ENCODE data around the gene ADCY2. TPM values are rescaled to one million over a fixed set of nuclear protein-coding genes. Genes with fewer than 3 reads are reported as not detected.

Gene ADCY2
- polyA plus RNA-seq, 1 of the 3 experiments (the other 2 are of a cell fraction), result not detected

DNA sequence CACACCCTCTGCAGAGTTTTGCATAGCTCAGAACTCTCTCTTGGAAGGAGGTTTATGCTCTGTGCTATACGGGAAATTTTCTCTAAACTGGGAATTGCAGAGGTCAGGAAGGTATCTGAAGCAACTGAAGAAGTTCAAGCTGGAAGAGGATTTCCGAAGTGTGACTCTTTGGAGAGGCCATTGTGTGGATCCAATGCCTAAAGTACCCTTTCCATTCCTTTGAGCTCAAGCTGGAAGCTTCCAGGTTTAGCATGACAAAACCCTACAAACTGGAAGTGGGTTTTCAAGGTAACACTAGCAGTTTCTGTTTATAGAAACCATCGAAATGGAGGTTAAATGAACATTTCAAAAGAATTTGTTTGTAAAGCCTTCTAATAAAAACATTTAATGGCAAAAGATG, 267.9 kb downstream of the ADCY2 start (continued):
- TF ChIP-seq, protein P1, sequence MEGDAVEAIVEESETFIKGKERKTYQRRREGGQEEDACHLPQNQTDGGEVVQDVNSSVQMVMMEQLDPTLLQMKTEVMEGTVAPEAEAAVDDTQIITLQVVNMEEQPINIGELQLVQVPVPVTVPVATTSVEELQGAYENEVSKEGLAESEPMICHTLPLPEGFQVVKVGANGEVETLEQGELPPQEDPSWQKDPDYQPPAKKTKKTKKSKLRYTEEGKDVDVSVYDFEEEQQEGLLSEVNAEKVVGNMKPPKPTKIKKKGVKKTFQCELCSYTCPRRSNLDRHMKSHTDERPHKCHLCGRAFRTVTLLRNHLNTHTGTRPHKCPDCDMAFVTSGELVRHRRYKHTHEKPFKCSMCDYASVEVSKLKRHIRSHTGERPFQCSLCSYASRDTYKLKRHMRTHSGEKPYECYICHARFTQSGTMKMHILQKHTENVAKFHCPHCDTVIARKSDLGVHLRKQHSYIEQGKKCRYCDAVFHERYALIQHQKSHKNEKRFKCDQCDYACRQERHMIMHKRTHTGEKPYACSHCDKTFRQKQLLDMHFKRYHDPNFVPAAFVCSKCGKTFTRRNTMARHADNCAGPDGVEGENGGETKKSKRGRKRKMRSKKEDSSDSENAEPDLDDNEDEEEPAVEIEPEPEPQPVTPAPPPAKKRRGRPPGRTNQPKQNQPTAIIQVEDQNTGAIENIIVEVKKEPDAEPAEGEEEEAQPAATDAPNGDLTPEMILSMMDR (IDR thresholded peaks at IDR 0.05), result no peak

DNA sequence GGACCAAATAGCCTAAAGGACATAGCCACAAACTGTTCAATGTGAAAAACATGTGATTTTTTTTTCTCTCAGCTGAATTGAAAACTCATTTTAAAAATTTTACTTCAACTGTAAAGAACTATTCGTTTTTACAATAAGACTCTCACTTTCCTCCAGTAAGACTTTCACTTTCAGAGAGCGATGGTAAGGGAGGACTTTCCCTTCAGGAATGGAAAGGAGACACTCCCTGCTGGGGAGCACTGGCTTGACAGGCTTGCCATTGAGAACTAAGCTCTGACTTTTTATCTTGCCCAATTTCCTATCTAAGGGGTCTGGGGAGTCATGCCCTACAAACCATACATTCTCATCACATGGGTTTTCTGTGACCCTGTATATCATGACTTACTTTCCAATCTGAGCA, 268.3 kb downstream of the ADCY2 start:
- no peaks in the 10 kb centered on the region for H3K79me2 ChIP-seq (ENCODE audit: insufficient read depth)
- no peaks in the 10 kb centered on the region for H4K20me1 ChIP-seq (ENCODE audit: insufficient read depth)
- 5% methylated on average over 2 of the region's 2 CpGs for WGBS (ENCODE audit: low lambda C conversion rate)
- H3K27me3 ChIP-seq (ENCODE audit: insufficient read depth), result no peaks in the 10 kb centered on the region; the same call in 1 of the 2 replicates
- H3K9me2 ChIP-seq, result no peaks in the 10 kb centered on the region
- no peak for TF ChIP-seq MEF2A (IDR thresholded peaks at IDR 0.05; ENCODE audit: borderline replicate concordance, low read depth)
- TF ChIP-seq, protein P2, sequence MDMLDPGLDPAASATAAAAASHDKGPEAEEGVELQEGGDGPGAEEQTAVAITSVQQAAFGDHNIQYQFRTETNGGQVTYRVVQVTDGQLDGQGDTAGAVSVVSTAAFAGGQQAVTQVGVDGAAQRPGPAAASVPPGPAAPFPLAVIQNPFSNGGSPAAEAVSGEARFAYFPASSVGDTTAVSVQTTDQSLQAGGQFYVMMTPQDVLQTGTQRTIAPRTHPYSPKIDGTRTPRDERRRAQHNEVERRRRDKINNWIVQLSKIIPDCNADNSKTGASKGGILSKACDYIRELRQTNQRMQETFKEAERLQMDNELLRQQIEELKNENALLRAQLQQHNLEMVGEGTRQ (IDR thresholded peaks at IDR 0.05; ENCODE audit: borderline replicate concordance, low read depth, low read length), result no peak
- no peak for TF ChIP-seq ELF1 (IDR thresholded peaks at IDR 0.05)
- TF ChIP-seq SIN3A (IDR thresholded peaks at IDR 0.05; ENCODE audit: borderline replicate concordance, low read depth, low read length), result no peak
- no peak for TF ChIP-seq MXI1 (IDR thresholded peaks at IDR 0.05; ENCODE audit: low read depth, low read length)
- TF ChIP-seq FOSL2 (IDR thresholded peaks at IDR 0.05; ENCODE audit: borderline replicate concordance, low read depth), result no peak
- TF ChIP-seq RAD21 (IDR thresholded peaks at IDR 0.05; ENCODE audit: low read length), result no peak
- TF ChIP-seq EP300 (IDR thresholded peaks at IDR 0.05; ENCODE audit: borderline replicate concordance in 1 of 2, low read depth in 1 of 2, low read length in 1 of 2), result no peak
- no peak for TF ChIP-seq GABPA (IDR thresholded peaks at IDR 0.05; ENCODE audit: low read depth)
- no peak for TF ChIP-seq TAF1 (IDR thresholded peaks at IDR 0.05; ENCODE audit: borderline replicate concordance, low read depth, low read length)
- TF ChIP-seq JUND (IDR thresholded peaks at IDR 0.05), result no peak
- no peak for TF ChIP-seq YY1 (IDR thresholded peaks at IDR 0.05; ENCODE audit: low read depth)
- TF ChIP-seq RCOR1 (IDR thresholded peaks at IDR 0.05; ENCODE audit: low read length), result no peak
- TF ChIP-seq POLR2AphosphoS5 (IDR thresholded peaks at IDR 0.05; ENCODE audit: low read depth, low read length), result no peak
- TF ChIP-seq EZH2phosphoT487 (IDR thresholded peaks at IDR 0.05; ENCODE audit: borderline replicate concordance, low read depth), result no peak
- TF ChIP-seq, protein P3, sequence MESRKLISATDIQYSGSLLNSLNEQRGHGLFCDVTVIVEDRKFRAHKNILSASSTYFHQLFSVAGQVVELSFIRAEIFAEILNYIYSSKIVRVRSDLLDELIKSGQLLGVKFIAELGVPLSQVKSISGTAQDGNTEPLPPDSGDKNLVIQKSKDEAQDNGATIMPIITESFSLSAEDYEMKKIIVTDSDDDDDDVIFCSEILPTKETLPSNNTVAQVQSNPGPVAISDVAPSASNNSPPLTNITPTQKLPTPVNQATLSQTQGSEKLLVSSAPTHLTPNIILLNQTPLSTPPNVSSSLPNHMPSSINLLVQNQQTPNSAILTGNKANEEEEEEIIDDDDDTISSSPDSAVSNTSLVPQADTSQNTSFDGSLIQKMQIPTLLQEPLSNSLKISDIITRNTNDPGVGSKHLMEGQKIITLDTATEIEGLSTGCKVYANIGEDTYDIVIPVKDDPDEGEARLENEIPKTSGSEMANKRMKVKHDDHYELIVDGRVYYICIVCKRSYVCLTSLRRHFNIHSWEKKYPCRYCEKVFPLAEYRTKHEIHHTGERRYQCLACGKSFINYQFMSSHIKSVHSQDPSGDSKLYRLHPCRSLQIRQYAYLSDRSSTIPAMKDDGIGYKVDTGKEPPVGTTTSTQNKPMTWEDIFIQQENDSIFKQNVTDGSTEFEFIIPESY (IDR thresholded peaks at IDR 0.05; ENCODE audit: borderline replicate concordance, low read depth), result no peak
- TF ChIP-seq, protein P4, sequence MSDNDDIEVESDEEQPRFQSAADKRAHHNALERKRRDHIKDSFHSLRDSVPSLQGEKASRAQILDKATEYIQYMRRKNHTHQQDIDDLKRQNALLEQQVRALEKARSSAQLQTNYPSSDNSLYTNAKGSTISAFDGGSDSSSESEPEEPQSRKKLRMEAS (IDR thresholded peaks at IDR 0.05; ENCODE audit: low read depth), result no peak
- TF ChIP-seq TEAD4 (IDR thresholded peaks at IDR 0.05; ENCODE audit: borderline replicate concordance, insufficient read depth), result no peak
- TF ChIP-seq, protein P5, sequence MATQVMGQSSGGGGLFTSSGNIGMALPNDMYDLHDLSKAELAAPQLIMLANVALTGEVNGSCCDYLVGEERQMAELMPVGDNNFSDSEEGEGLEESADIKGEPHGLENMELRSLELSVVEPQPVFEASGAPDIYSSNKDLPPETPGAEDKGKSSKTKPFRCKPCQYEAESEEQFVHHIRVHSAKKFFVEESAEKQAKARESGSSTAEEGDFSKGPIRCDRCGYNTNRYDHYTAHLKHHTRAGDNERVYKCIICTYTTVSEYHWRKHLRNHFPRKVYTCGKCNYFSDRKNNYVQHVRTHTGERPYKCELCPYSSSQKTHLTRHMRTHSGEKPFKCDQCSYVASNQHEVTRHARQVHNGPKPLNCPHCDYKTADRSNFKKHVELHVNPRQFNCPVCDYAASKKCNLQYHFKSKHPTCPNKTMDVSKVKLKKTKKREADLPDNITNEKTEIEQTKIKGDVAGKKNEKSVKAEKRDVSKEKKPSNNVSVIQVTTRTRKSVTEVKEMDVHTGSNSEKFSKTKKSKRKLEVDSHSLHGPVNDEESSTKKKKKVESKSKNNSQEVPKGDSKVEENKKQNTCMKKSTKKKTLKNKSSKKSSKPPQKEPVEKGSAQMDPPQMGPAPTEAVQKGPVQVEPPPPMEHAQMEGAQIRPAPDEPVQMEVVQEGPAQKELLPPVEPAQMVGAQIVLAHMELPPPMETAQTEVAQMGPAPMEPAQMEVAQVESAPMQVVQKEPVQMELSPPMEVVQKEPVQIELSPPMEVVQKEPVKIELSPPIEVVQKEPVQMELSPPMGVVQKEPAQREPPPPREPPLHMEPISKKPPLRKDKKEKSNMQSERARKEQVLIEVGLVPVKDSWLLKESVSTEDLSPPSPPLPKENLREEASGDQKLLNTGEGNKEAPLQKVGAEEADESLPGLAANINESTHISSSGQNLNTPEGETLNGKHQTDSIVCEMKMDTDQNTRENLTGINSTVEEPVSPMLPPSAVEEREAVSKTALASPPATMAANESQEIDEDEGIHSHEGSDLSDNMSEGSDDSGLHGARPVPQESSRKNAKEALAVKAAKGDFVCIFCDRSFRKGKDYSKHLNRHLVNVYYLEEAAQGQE (IDR thresholded peaks at IDR 0.05; ENCODE audit: low read depth, low read length), result no peak
- TF ChIP-seq, protein P6, sequence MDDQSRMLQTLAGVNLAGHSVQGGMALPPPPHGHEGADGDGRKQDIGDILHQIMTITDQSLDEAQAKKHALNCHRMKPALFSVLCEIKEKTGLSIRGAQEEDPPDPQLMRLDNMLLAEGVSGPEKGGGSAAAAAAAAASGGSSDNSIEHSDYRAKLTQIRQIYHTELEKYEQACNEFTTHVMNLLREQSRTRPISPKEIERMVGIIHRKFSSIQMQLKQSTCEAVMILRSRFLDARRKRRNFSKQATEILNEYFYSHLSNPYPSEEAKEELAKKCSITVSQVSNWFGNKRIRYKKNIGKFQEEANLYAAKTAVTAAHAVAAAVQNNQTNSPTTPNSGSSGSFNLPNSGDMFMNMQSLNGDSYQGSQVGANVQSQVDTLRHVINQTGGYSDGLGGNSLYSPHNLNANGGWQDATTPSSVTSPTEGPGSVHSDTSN (IDR thresholded peaks at IDR 0.05), result no peak
- H2AFZ ChIP-seq (ENCODE audit: low read depth), result no peak overlapping the region
- no peak overlapping the region for H3K4me2 ChIP-seq
- H3K9me3 ChIP-seq, result no peaks in the 10 kb centered on the region
- no peaks in the 10 kb centered on the region for H3K4me1 ChIP-seq (ENCODE audit: control insufficient read depth in 1 of 2, insufficient read depth in 2 of 2, low read depth in 1 of 2, low read length in 1 of 2)
- H3F3A ChIP-seq (replicated peaks; ENCODE audit: insufficient read depth), result no peaks in the 10 kb centered on the region
- ChIA-PET POLR2A (no interaction called here), CTCF (no interaction called here)
- no peak for DNase-seq
- H3K27ac ChIP-seq (ENCODE audit: low read depth in 2 of 2, low read length in 1 of 2), result no peak overlapping the region
- no peaks in the 10 kb centered on the region for H3K36me3 ChIP-seq (replicated peaks in 1 of 2; ENCODE audit: control insufficient read depth in 1 of 2, insufficient read depth in 2 of 2, low read length in 1 of 2)
- H3K4me3 ChIP-seq (ENCODE audit: low read depth in 2 of 2, low read length in 1 of 2), result no peak overlapping the region
- no peak overlapping the region for H3K9ac ChIP-seq

All from SK-N-SH (cell line).